OCI-LY3 (cell line): ENCODE measurements around the gene CYP1B1.

Experiments used
- H2AFZ ChIP-seq: fragments of 200-600, 300-600 bp; shearing (Covaris generic); 2 replicates; pipeline ENCODE4 v1.6.0; 2014; ENCODE audit warnings: antibody characterized with exemption, low read depth, low read length
- H3K27ac ChIP-seq: fragments of 200-600, 300-600 bp; sonication (generic); 2 replicates; pipeline ENCODE4 v1.5.1; 2014; ENCODE audit warnings: mild to moderate bottlenecking, low read length, moderate library complexity, mixed read lengths
- H3K27me3 ChIP-seq: fragments of 200-600, 300-600 bp; sonication (generic); 2 replicates; pipeline ENCODE4 v1.6.1; 2014; ENCODE audit warnings: low read depth, low read length, mixed read lengths
- H3K36me3 ChIP-seq: fragments of 200-600, 300-600 bp; sonication (generic); replicated peaks from 2 replicates; pipeline ENCODE3; 2014; ENCODE audit warnings: low read depth, low read length, mixed read lengths
- H3K4me1 ChIP-seq: fragments of 300-600, 200-600 bp; sonication (generic); 2 replicates; pipeline ENCODE4 v1.6.1; 2014; ENCODE audit warnings: low read length, mixed read lengths
- H3K4me2 ChIP-seq: fragments of 200-600, 300-600 bp; sonication (generic); 2 replicates; pipeline ENCODE4 v1.6.1; 2014; ENCODE audit warnings: low read length, mixed read lengths
- H3K4me3 ChIP-seq: fragments of 300-600, 200-600 bp; sonication (generic); 2 replicates; pipeline ENCODE4 v1.5.1; 2014; ENCODE audit warnings: antibody characterized with exemption, mild to moderate bottlenecking, low read length, moderate library complexity
- H3K79me2 ChIP-seq: fragments of 300-600, 200-600 bp; shearing (Covaris generic); 2 replicates; pipeline ENCODE4 v1.6.1; 2014; ENCODE audit warnings: mild to moderate bottlenecking, low read length, mixed read lengths
- H3K9ac ChIP-seq: fragments of 300-600, 200-600 bp; shearing (Covaris generic); 2 replicates; pipeline ENCODE4 v1.6.0; 2014; ENCODE audit warnings: mild to moderate bottlenecking, low read length, moderate library complexity
- H3K9me3 ChIP-seq: fragments of 200-600, 300-600 bp; shearing (Covaris generic); 2 replicates; pipeline ENCODE4 v1.6.1; 2014; ENCODE audit warnings: low read length, mixed read lengths; ENCODE audit not compliant: insufficient read depth
- H4K20me1 ChIP-seq: fragments of 200-600, 300-600 bp; sonication (generic); 2 replicates; pipeline ENCODE4 v1.6.1; 2016; ENCODE audit warnings: low read length, mixed read lengths; ENCODE audit not compliant: insufficient read depth
- CTCF ChIP-seq: fragments of 200-600, 300-600 bp; sonication (generic); IDR thresholded peaks from 2 replicates; pipeline ENCODE4 v1.5.1; 2014; ENCODE audit warnings: antibody characterized with exemption, low read length, low read depth
- EZH2phosphoT487 ChIP-seq: fragments of 200-600 bp; shearing (Covaris generic); IDR thresholded peaks from 2 replicates; pipeline ENCODE4 v1.6.1; 2018; ENCODE audit warnings: antibody characterized with exemption, mixed run types, low read depth

The CYP1B1 gene

GRCh38 chr2:38121481-38121880 lies 45.5 kb upstream of the CYP1B1 start:
- H3K4me1 ChIP-seq: no peaks in the 10 kb centered on the region
- no peaks in the 10 kb centered on the region for H4K20me1 ChIP-seq
- TF ChIP-seq EZH2phosphoT487 (no peak), CTCF (no peak)
- no peak overlapping the region for H2AFZ ChIP-seq
- peaks cover 3% of the 10 kb centered on the region; the same call in 1 of the 2 replicates for H3K27me3 ChIP-seq
- H3K79me2 ChIP-seq: no peaks in the 10 kb centered on the region
- no peaks in the 10 kb centered on the region for H3K36me3 ChIP-seq
- no peak overlapping the region for H3K4me2 ChIP-seq
- H3K27ac ChIP-seq: no peak overlapping the region
- no peak overlapping the region for H3K9ac ChIP-seq
- no peak overlapping the region for H3K4me3 ChIP-seq
- H3K9me3 ChIP-seq: peaks cover 4% of the 10 kb centered on the region

- Histone ChIP-seq H3K27me3 (peaks cover 3% of the 10 kb centered on the region; the same call in 1 of the 2 replicates), H3K27ac (no peak overlapping the region), H3K79me2 (no peaks in the 10 kb centered on the region), H3K9ac (no peak overlapping the region), H3K36me3 (no peaks in the 10 kb centered on the region), H3K9me3 (no peaks in the 10 kb centered on the region), H3K4me1 (no peaks in the 10 kb centered on the region), H4K20me1 (no peaks in the 10 kb centered on the region), H3K4me3 (no peak overlapping the region), H2AFZ (no peak overlapping the region), H3K4me2 (no peak overlapping the region)
- TF ChIP-seq CTCF (no peak), EZH2phosphoT487 (no peak)
These were observed 44.9 kb upstream of the CYP1B1 start for GRCh38 chr2:38120829-38121228.

GRCh38 chr2:38120264-38120592 lies 44.3 kb upstream of the CYP1B1 start:
- no peak overlapping the region for H3K4me2 ChIP-seq
- no peak for TF ChIP-seq EZH2phosphoT487
- no peak for TF ChIP-seq CTCF

GRCh38 chr2:38116762-38117161 lies 40.8 kb upstream of the CYP1B1 start:
- H3K4me2 ChIP-seq: no peak overlapping the region
- H2AFZ ChIP-seq: no peak overlapping the region
- H3K27ac ChIP-seq: no peak overlapping the region
- TF ChIP-seq EZH2phosphoT487: no peak
- no peak for TF ChIP-seq CTCF
- no peak overlapping the region for H3K9ac ChIP-seq
- H3K4me1 ChIP-seq: no peaks in the 10 kb centered on the region
- no peaks in the 10 kb centered on the region for H3K36me3 ChIP-seq
- no peaks in the 10 kb centered on the region for H4K20me1 ChIP-seq
- no peaks in the 10 kb centered on the region for H3K79me2 ChIP-seq
- peaks cover 8% of the 10 kb centered on the region; the same call in 1 of the 2 replicates for H3K27me3 ChIP-seq
- H3K4me3 ChIP-seq: no peak overlapping the region
- H3K9me3 ChIP-seq: no peaks in the 10 kb centered on the region

More at GRCh38 chr2:38120264-38120592, 44.3 kb upstream of the CYP1B1 start:
- no peaks in the 10 kb centered on the region for H3K9me3 ChIP-seq
- H3K79me2 ChIP-seq: no peaks in the 10 kb centered on the region
- H3K4me3 ChIP-seq: no peak overlapping the region
- no peaks in the 10 kb centered on the region for H4K20me1 ChIP-seq
- peaks cover 3% of the 10 kb centered on the region; the same call in 1 of the 2 replicates for H3K27me3 ChIP-seq
- H3K9ac ChIP-seq: no peak overlapping the region
- H3K27ac ChIP-seq: no peak overlapping the region
- H3K36me3 ChIP-seq: no peaks in the 10 kb centered on the region
- no peak overlapping the region for H2AFZ ChIP-seq
- H3K4me1 ChIP-seq: no peaks in the 10 kb centered on the region
